ENCODE data around the gene PLA2G4E.

Gene PLA2G4E

GRCh38 chr15:41992151-41992802 lies 28.6 kb downstream of the PLA2G4E start:
- DNase-seq (ENCODE audit: low read depth), result no peak

DNA sequence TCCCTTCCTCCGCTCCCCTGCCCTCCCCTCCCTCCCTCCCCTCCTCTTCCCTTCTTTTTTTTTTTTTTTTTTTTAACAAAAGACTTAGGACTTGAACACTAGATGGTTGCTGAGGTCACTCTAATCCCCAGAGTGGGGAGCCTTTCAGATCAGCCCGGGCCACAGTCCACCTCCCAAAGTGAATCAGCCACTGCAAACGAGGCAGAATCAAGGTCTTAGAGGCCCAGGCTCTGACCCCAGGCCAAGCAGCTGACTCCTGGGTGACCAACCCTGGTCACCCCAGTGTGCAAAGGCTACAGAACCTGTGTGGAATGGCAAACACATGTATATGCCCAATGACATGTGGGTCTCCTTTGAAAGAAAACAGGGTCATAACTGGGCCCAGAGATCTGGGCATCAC lies 30.2 kb downstream of the PLA2G4E start:
- no peak for DNase-seq (ENCODE audit: low read depth)

- no peak for DNase-seq (ENCODE audit: low read depth)
Measured at GRCh38 chr15:41990243-41990605, 30.6 kb downstream of the PLA2G4E start.

GRCh38 chr15:41989573-41990242 lies 31.1 kb downstream of the PLA2G4E start:
- DNase-seq (ENCODE audit: low read depth), result peak; percentile 74

DNA sequence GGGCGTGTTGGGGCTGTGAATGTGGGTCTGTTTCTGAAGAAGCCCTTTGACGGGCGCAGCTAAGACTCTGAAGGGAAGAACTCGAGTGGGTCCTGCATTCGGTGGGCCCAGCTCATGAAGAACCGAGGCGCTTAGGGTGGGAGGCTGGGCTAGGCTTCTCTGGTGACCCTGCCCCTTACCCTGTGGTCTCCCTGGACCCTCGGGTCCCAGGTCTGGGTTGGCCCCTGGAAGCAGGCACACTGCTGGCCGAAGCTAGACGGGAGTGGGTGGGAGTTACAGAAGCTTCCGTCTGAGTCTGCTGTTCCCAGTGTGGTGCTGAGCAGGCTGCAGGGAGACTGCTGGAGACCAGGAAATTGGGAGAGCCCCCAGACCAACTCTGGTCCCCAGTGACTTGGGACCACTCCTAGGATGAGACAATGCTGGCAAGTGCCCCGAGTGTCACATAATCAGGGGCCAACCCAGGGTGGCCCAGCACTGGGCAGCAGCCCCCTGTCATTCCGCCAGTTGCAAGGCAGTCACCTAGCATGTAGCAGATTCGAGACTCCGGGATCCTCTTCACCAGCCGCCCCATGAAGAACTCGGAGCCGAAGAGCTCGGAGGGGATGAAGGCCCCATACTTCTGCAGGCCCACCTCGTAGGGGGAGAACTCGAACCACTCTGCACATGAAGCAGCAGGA lies 31.8 kb downstream of the PLA2G4E start:
- DNase-seq (ENCODE audit: low read depth), result no peak

GRCh38 chr15:41987925-41988275 lies 32.9 kb downstream of the PLA2G4E start:
- no peak for DNase-seq (ENCODE audit: low read depth)

- DNase-seq (ENCODE audit: low read depth), result no peak
Measured at GRCh38 chr15:41987246-41987924, 33.5 kb downstream of the PLA2G4E start.

- no peak for DNase-seq (ENCODE audit: low read depth)
Measured at GRCh38 chr15:41985236-41986160, 35.3 kb downstream of the PLA2G4E start.

DNA sequence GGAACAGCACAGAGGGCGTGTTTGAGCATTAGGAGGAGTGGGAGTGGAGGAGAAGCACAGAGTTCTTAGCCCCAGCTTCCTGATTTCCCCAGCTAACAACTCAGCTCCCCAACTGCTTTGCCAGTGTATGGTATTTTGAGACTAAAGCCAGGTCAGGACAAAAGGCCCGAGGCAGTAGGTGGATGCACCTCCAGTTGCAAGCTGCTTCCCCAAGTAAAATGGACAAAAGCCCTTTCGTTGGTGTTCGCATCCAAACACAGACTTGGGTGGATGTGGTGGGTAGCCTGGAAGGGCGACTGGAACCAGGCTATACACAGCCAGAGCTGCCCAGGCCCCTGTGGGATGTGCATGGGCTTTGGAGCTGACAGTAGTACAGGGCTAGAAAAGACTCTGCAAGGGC lies 36.2 kb downstream of the PLA2G4E start:
- DNase-seq (ENCODE audit: low read depth), result no peak

DNA sequence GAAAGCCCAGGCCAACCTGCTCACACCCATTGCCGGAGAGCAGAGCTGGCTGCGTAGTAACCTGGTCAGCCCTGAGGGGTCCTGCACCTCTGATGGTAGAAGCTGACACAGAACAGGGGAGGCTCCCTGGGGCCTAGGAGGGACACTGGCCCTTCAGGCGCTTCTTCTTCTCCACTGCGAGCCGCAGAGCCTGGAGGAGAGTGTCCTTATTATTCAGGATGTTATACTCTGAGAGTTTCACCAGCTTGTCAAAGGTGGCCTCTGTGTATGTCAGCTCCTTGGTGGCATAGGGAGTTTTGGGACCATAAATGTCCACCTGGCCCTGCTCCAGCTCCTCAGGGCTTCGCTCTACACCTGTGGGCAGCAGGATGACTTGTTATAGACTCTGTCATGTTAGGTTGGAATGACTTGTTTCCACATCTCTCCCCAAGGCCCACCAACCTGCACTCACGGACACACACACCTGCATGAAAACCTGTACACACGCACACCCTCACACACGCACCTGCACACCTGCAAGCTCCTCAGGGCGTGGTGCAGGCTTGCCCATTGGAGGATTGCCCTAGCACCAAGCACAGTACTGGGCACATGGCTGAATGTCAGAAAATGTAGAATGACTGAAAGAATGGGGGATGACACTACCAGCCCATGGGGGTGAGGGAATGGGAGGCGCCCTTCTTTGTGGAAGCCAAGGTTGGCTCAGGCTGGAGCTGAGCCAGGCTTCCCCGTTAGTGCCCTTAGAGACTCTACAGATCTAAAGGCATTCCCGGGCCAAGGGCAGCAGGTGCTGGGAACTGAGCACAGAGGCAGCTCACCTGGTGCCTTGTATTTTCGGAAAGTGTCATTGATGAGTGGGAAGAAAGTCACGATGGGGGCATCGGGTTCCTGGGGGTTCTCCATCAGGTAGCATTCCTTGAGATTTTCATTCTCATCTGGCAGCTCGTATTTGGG lies 36.9 kb downstream of the PLA2G4E start:
- no peak for DNase-seq (ENCODE audit: low read depth)

DNA sequence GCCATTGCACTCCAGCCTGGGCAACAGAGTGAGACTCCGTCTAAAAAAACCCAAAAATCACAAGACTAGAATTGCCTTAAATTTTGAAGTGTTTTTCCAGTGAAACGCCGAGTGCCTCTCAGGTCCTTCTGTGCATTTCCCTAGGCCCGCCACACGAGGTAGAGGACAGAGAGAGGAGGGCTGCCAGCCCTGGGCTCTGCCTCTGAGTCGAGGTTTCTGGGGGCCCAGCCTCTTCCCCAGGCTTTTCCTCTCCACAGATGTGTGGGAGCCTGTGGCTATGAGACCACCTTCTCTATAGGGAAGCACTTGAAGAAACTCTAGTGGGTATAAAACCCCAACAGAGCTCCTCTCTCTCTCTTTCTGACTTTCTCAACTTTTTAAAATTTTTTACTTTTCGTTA lies 37.6 kb downstream of the PLA2G4E start:
- DNase-seq (ENCODE audit: low read depth), result no peak

DNA sequence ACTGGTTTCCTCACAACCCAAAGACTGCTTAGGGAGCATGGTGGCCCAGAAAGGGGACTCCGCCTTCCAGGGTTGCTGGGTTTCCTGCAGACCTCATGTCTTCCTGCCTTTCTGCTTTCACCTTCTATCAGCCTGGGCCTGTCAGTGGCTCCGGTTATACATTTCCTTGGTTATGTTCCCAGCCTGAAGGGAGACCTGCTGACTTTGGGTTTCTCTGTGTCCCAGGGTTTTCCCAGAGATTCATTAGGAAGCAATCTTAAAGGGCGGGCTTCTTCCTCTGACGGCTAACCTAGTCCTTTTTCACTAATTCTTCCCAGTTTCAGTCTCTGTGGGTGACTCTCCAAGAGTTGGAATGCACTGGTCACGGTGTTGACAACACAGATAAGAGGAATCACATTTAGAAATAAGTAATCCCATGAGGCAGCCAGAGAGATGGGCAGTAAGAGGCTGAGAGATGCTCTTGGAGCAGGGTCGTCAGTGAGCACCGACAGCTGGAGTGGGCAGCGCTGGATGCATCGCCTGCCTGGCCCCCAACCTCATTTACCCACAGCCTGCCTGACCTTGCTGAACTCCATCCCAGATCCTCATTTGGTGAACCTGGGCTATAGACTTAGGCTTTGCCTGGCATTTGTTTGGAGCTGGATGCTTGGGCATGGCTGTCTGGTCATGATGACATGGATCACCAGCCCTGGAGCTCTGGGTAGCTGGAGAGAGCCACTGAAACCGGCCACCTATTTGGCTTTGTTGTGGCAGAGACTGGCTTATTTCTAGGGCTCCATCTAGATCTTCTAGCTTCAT lies 38.5 kb downstream of the PLA2G4E start:
- DNase-seq (ENCODE audit: low read depth), result no peak

- no peak for DNase-seq (ENCODE audit: low read depth)
Measured at GRCh38 chr15:41981371-41982132, 39.3 kb downstream of the PLA2G4E start.

- no peak for DNase-seq (ENCODE audit: low read depth)
Measured at GRCh38 chr15:41980654-41981323, 40.1 kb downstream of the PLA2G4E start.

DNA sequence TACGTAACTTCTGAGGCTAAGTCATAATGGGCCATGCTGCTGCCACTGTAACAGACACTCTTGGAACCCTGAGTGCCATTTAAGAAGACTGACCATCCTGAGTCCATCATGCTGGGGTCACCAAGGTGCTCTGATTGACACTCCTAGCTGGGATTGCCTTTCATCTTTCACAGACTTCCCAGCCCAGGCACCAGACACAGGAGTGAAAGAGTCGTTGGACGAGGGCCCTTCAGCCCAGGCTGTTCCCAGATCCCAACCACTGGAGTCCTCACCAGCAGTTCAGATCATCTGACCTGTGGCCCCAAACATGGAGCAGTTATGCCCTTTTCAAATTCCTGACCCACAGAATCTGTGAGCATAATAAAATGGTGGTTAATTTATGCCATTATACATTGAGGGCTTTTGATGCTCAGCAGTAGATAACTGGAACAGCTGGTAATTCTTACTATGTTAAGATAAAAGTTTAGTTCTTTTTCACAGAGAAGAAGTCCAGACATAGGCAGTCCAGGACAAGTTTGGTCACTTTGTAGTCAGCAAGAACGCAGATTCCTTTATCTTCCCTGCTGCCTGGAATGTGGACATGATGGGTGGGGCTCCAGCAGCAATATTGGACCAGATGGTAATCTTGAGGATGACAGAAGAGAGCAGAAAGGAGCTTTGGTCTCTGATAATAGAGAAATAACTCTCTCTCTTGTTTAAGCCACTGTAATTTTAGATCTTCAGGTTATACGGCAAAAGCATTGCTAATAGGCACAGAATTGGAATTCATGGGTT lies 41.2 kb downstream of the PLA2G4E start:
- no peak for DNase-seq (ENCODE audit: low read depth)

DNA sequence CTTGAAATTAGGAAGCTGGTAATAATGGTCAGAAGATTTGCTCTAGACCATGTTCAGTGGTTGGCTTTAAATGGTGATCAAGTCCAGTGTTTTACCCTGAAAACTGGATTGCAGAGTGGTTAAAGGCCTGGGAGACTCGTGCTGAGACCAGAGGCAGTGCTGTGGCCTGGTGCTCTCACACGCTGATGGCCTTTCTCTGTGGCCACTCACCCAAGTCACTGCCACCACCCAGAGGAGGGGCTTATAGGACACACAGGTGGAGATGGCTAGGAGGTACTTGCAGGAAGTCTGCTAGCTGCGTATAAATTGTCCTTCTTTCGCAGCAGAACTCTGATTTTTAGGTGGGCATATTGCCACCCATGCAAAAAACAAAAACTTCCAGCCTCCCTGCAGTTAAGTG lies 42.3 kb downstream of the PLA2G4E start:
- DNase-seq (ENCODE audit: low read depth), result no peak

GRCh38 chr15:41977757-41978383 lies 43.0 kb downstream of the PLA2G4E start:
- DNase-seq (ENCODE audit: low read depth), result no peak

Measured in activated T-cell treated with anti-CD3 and anti-CD28 coated beads for 1 hour (primary cell).